Body of pancreas (tissue), 4 donors: ENCODE measurements around the gene HEPHL1.

Experiments used
- POLR2A ChIP-seq, 3 donors: fragments of 450-650 bp; IDR thresholded peaks; one replicate each; pipeline ENCODE4 v1.6.1; 2016; ENCODE audit warnings: antibody characterized with exemption in 3 of 3, mild to moderate bottlenecking in 2 of 3
- TF ChIP-seq, protein P1 (sequence below), 7 experiments: fragments of 450-650 bp in 4 of 7; fragments of 200-600 bp in 3 of 7; sonication (generic) in 3 of 7; IDR thresholded peaks; one replicate each; pipeline ENCODE4 v1.5.1; 2016 to 2019; ENCODE audit warnings: antibody characterized with exemption in 7 of 7

DNA sequence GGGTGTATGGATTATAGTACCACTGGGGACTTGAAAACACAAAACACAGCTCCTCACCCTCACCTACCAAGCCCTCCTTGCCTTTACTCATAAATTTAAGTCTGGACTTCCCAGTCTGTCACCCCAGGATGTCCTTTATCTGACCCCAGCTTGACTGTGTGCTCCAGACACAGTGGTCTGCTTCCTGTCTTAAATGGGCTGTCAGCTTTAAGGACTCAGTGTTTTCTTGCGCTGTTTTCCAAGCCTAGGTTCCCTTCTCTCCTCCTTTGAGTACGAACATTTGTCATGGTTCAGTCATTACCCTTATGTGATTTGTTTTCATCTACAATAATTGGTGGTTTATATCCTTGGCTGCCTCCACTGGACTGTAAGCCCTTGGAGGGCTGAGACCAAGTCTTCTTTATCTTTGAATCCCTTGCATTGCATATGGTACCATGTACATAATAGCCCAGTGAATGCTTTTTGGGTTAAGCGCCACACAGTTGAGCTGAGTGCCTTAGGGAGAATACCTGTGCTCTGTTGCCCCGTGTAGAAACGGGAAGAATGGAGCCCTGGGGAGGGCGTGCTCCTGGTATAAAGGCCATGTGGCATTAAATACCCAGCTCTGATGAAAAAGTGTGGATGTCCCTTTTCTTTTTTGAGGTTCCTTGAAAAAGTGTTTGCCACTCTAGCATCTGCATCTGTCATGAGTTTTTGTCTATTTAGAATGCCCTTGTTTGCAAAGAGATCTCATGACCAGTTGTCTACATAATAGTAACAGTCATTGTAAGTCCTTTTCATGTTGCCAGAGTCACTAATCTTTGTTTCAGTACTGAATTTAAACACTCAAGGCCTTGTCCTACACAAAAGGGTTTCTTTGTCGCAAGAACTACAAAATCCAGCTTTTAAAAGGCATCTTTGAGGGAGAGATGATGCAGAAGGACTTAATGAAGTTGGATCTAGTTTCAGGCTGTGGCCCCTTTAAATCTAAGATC is 121.4 kb downstream of the HEPHL1 start:
- TF ChIP-seq, protein P1, sequence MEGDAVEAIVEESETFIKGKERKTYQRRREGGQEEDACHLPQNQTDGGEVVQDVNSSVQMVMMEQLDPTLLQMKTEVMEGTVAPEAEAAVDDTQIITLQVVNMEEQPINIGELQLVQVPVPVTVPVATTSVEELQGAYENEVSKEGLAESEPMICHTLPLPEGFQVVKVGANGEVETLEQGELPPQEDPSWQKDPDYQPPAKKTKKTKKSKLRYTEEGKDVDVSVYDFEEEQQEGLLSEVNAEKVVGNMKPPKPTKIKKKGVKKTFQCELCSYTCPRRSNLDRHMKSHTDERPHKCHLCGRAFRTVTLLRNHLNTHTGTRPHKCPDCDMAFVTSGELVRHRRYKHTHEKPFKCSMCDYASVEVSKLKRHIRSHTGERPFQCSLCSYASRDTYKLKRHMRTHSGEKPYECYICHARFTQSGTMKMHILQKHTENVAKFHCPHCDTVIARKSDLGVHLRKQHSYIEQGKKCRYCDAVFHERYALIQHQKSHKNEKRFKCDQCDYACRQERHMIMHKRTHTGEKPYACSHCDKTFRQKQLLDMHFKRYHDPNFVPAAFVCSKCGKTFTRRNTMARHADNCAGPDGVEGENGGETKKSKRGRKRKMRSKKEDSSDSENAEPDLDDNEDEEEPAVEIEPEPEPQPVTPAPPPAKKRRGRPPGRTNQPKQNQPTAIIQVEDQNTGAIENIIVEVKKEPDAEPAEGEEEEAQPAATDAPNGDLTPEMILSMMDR (IDR thresholded peaks at IDR 0.05) = no peak
- TF ChIP-seq POLR2A (IDR thresholded peaks at IDR 0.05) = no peak
